ENCODE results near the gene SLC6A8.

The SLC6A8 gene

GRCh38 chrX:153644356-153645125 is 43.2 kb upstream of the SLC6A8 start:
- DNase-seq (no peak), ATAC-seq (replicated peaks) (no peak)
- Mint-ChIP-seq H3K36me3 (ENCODE audit: insufficient read depth) (no peaks in the 10 kb centered on the region), H3K4me3 (peak overlapping the region; percentile 15 to 51), H3K4me1 (ENCODE audit: low read depth in 2 of 2) (peaks cover 4 to 5% of the 10 kb centered on the region in 2 donors), H3K27me3 (peaks cover 9 to 51% of the 10 kb centered on the region in 2 donors), H3K27ac (no peak overlapping the region), H3K9me3 (no peaks in the 10 kb centered on the region)

- H3K4me3 Mint-ChIP-seq: peak overlapping the region; percentile 15 to 51
- H3K27me3 Mint-ChIP-seq: peaks cover 9 to 51% of the 10 kb centered on the region in 2 donors
- ATAC-seq (replicated peaks): no peak
- no peak overlapping the region for H3K27ac Mint-ChIP-seq
- no peaks in the 10 kb centered on the region for H3K36me3 Mint-ChIP-seq (ENCODE audit: insufficient read depth)
- H3K9me3 Mint-ChIP-seq: no peaks in the 10 kb centered on the region
- peaks cover 4 to 5% of the 10 kb centered on the region in 2 donors for H3K4me1 Mint-ChIP-seq (ENCODE audit: low read depth in 2 of 2)
- no peak for DNase-seq
These were observed 42.6 kb upstream of the SLC6A8 start for GRCh38 chrX:153645151-153645550.

DNA sequence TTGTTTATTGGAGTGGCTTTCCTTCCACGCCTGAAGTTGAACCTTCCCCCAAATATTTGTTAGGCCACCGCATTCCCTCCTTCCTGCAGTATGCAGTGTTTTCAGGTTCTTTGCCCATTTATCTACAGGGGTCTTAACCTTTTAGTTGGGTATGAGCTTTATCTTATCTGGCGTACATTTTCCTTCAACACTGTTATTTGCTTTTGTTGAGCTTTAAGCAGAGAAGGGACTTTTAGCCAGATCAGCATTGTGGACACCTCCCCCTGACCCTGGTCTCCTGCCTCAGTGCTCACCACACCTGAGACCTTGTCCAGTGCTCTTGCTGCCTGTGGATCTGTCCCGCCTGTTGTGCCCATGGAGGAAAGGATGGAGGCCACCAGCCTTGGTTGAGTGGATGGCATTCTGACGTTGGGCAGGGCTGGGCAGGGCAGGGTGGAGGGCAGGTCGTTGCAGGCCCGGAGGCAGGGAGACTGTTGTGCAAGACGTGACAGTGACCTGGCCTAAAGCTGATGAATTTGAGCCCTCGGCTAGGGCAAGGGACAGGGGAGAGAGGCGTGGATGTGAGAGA is 41.7 kb upstream of the SLC6A8 start:
- H3K4me3 Mint-ChIP-seq: peak overlapping the region; percentile 2 to 13
- no peaks in the 10 kb centered on the region for H3K36me3 Mint-ChIP-seq (ENCODE audit: insufficient read depth)
- no peak for ATAC-seq (replicated peaks)
- H3K9me3 Mint-ChIP-seq: no peaks in the 10 kb centered on the region
- H3K27ac Mint-ChIP-seq: no peak overlapping the region
- DNase-seq: no peak
- peaks cover 9 to 44% of the 10 kb centered on the region in 2 donors for H3K27me3 Mint-ChIP-seq
- H3K4me1 Mint-ChIP-seq (ENCODE audit: low read depth in 2 of 2): peaks cover 4 to 5% of the 10 kb centered on the region in 2 donors

- ATAC-seq (replicated peaks) (peak; percentile 50), DNase-seq (no peak)
- Mint-ChIP-seq H3K27ac (no peak within 1 kb of the TSS), H3K4me3 (peak within 1 kb of the TSS; percentile 18 to 27), H3K36me3 (ENCODE audit: insufficient read depth) (no peaks in the 10 kb centered on the region), H3K9me3 (no peaks in the 10 kb centered on the region), H3K27me3 (peaks cover 9 to 36% of the 10 kb centered on the region in 2 donors), H3K4me1 (ENCODE audit: low read depth in 2 of 2) (peaks cover 4 to 5% of the 10 kb centered on the region in 2 donors)
These were observed 40.9 kb upstream of the SLC6A8 start, which contains the start of gene DUSP9 for GRCh38 chrX:153646620-153647373. TSS of gene DUSP9 (plus strand) at chrX:153647203. CDS start at chrX:153647954, 751 bp downstream.

DNA sequence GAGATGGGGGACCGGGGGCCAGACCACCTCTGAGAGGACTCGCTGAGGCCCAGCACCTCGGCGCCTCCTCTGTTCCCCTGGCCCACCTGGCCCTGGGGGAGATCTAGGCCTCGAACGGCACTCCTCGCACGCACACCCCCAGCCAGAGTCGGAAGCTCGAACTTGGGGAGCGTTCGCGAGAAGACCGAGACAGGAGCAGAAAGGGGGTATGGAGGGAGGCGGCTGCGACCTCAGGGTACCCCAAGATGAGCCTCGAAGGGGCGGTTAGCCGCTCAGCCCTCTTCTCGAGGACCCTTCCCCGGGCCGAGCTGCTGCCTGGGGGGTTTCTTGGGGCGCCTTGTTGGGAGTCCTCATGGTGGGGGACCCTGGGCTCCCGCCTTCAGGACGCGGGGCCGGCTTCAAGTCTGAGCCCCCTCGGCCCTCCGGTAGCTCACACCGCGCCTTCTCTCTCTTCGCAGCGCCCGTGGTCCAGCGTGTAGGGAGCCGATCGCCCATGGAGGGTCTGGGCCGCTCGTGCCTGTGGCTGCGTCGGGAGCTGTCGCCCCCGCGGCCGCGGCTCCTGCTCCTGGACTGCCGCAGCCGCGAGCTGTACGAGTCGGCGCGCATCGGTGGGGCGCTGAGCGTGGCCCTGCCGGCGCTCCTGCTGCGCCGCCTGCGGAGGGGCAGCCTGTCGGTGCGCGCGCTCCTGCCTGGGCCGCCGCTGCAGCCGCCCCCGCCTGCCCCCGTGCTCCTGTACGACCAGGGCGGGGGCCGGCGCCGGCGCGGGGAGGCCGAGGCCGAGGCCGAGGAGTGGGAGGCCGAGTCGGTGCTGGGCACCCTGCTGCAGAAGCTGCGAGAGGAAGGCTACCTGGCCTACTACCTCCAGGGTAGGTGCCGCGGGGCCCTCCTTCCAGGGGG is 40.0 kb upstream of the SLC6A8 start:
- peak overlapping the region; percentile 18 to 27 for H3K4me3 Mint-ChIP-seq
- H3K9me3 Mint-ChIP-seq: no peaks in the 10 kb centered on the region
- peaks cover 7 to 30% of the 10 kb centered on the region in 2 donors for H3K27me3 Mint-ChIP-seq
- no peak overlapping the region for H3K27ac Mint-ChIP-seq
- peaks cover 3 to 4% of the 10 kb centered on the region in 2 donors for H3K4me1 Mint-ChIP-seq (ENCODE audit: low read depth in 2 of 2)
- DNase-seq (no peak), ATAC-seq (replicated peaks) (no peak)
- no peaks in the 10 kb centered on the region for H3K36me3 Mint-ChIP-seq (ENCODE audit: insufficient read depth)

- Mint-ChIP-seq H3K27ac (no peak overlapping the region), H3K4me1 (ENCODE audit: low read depth in 2 of 2) (no peaks in the 10 kb centered on the region), H3K27me3 (peaks cover 0 to 21% of the 10 kb centered on the region in 2 donors), H3K36me3 (ENCODE audit: insufficient read depth) (no peaks in the 10 kb centered on the region), H3K9me3 (no peaks in the 10 kb centered on the region), H3K4me3 (no peak overlapping the region)
- DNase-seq: no peak
- no peak for ATAC-seq (replicated peaks)
These were observed 39.2 kb upstream of the SLC6A8 start for GRCh38 chrX:153648358-153649177.

- Mint-ChIP-seq H3K36me3 (ENCODE audit: insufficient read depth) (no peaks in the 10 kb centered on the region), H3K4me3 (no peak overlapping the region), H3K27ac (no peak overlapping the region), H3K27me3 (peaks cover 0 to 20% of the 10 kb centered on the region in 2 donors), H3K4me1 (ENCODE audit: low read depth in 2 of 2) (no peaks in the 10 kb centered on the region), H3K9me3 (no peaks in the 10 kb centered on the region)
- DNase-seq (no peak), ATAC-seq (replicated peaks) (peak; percentile 68)
These were observed 38.4 kb upstream of the SLC6A8 start for GRCh38 chrX:153649178-153649914.

GRCh38 chrX:153649915-153650782 is 37.6 kb upstream of the SLC6A8 start:
- Mint-ChIP-seq H3K9me3 (no peaks in the 10 kb centered on the region), H3K4me1 (ENCODE audit: low read depth in 2 of 2) (no peaks in the 10 kb centered on the region), H3K27me3 (peaks cover 0 to 17% of the 10 kb centered on the region in 2 donors), H3K36me3 (ENCODE audit: insufficient read depth) (no peaks in the 10 kb centered on the region), H3K27ac (no peak overlapping the region), H3K4me3 (no peak overlapping the region)
- DNase-seq (no peak), ATAC-seq (replicated peaks) (no peak)

DNA sequence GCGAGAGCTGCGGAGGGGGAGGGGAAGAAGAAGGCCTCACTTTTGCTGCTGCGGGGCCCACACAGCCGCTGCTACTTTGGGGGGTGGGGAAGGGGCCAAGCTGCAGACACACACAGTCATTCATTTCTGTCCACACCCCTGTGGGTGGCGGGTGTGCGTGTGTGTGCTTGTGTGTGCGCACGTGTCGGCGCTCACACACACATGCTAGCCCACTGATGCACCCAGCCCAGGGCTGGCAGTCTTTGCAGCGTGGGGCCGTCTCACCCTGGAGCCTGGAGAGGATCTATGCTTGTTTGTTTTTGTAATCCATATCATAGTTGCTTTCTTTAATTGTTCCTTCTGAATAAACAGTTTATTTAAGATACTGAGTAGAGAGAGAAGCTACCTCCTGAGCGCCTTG is 36.8 kb upstream of the SLC6A8 start:
- Mint-ChIP-seq H3K27ac (no peak overlapping the region), H3K27me3 (peaks cover 0 to 16% of the 10 kb centered on the region in 2 donors), H3K9me3 (no peaks in the 10 kb centered on the region), H3K4me3 (no peak overlapping the region), H3K36me3 (ENCODE audit: insufficient read depth) (no peaks in the 10 kb centered on the region), H3K4me1 (ENCODE audit: low read depth in 2 of 2) (no peaks in the 10 kb centered on the region)
- DNase-seq: no peak
- ATAC-seq (replicated peaks): no peak

- DNase-seq: no peak
- ATAC-seq (replicated peaks): no peak
- Mint-ChIP-seq H3K9me3 (no peaks in the 10 kb centered on the region), H3K4me1 (ENCODE audit: low read depth in 2 of 2) (no peaks in the 10 kb centered on the region), H3K4me3 (no peak overlapping the region), H3K27me3 (peaks cover 0 to 10% of the 10 kb centered on the region in 2 donors), H3K27ac (no peak overlapping the region), H3K36me3 (ENCODE audit: insufficient read depth) (no peaks in the 10 kb centered on the region)
These were observed 36.1 kb upstream of the SLC6A8 start for GRCh38 chrX:153651540-153652079.

- no peak for DNase-seq
- H3K4me1 Mint-ChIP-seq (ENCODE audit: low read depth in 2 of 2): no peaks in the 10 kb centered on the region
- no peak overlapping the region for H3K27ac Mint-ChIP-seq
- H3K27me3 Mint-ChIP-seq: peaks cover 0 to 19% of the 10 kb centered on the region in 2 donors
- no peak for ATAC-seq (replicated peaks)
- H3K4me3 Mint-ChIP-seq: no peak overlapping the region
- H3K9me3 Mint-ChIP-seq: no peaks in the 10 kb centered on the region
- no peaks in the 10 kb centered on the region for H3K36me3 Mint-ChIP-seq (ENCODE audit: insufficient read depth)
These were observed 34.2 kb upstream of the SLC6A8 start for GRCh38 chrX:153653556-153653955.
